ENCODE data around the gene NCAN. TPM values are rescaled to one million over a fixed set of nuclear protein-coding genes. Genes with fewer than 3 reads are reported as not detected.
A peak's percentile ranks its signal among the peaks of the same experiment; 100 is the strongest.

Gene NCAN
- total RNA-seq, 4 donors from 2014 or later: 0.21 TPM; not detected in 3

- Histone ChIP-seq H3K4me3 (no peak overlapping the region), H3K27me3 (no peaks in the 10 kb centered on the region), H3K27ac (peak overlapping the region in 1 of 2 donors; percentile 36), H3K9me3 (no peaks in the 10 kb centered on the region), H3K4me1 (peaks cover 0 to 9% of the 10 kb centered on the region in 2 donors), H3K36me3 (no peaks in the 10 kb centered on the region)
- no peak for DNase-seq
- TF ChIP-seq POLR2A (IDR thresholded peaks at IDR 0.05) (no peak), CTCF (IDR thresholded peaks at IDR 0.05) (no peak)
- intact Hi-C loops (cut with DNase I; ENCODE audit: low total_unique reads): no loop called here
These were observed 64.6 kb downstream of the NCAN start for GRCh38 chr19:19276386-19276785.

GRCh38 chr19:19276851-19277250 is 65.1 kb downstream of the NCAN start:
- Histone ChIP-seq H3K36me3 (no peaks in the 10 kb centered on the region), H3K27ac (peak overlapping the region in 1 of 2 donors; percentile 36), H3K27me3 (no peaks in the 10 kb centered on the region), H3K4me1 (peaks cover 0 to 9% of the 10 kb centered on the region in 2 donors), H3K9me3 (no peaks in the 10 kb centered on the region), H3K4me3 (no peak overlapping the region)
- intact Hi-C loops (cut with DNase I; ENCODE audit: low total_unique reads): no loop called here
- TF ChIP-seq POLR2A (IDR thresholded peaks at IDR 0.05) (no peak), CTCF (IDR thresholded peaks at IDR 0.05) (no peak)
- no peak for DNase-seq

- Histone ChIP-seq H3K4me3 (no peak overlapping the region), H3K9me3 (no peaks in the 10 kb centered on the region), H3K36me3 (no peaks in the 10 kb centered on the region), H3K27ac (no peak overlapping the region), H3K4me1 (peaks cover 0 to 5% of the 10 kb centered on the region in 2 donors), H3K27me3 (no peaks in the 10 kb centered on the region)
- intact Hi-C loops (cut with DNase I; ENCODE audit: low total_unique reads): no loop called here
- DNase-seq: no peak
- no peak for TF ChIP-seq CTCF (IDR thresholded peaks at IDR 0.05)
- TF ChIP-seq POLR2A (IDR thresholded peaks at IDR 0.05): no peak
These were observed 66.6 kb downstream of the NCAN start for GRCh38 chr19:19278315-19278714.

DNA sequence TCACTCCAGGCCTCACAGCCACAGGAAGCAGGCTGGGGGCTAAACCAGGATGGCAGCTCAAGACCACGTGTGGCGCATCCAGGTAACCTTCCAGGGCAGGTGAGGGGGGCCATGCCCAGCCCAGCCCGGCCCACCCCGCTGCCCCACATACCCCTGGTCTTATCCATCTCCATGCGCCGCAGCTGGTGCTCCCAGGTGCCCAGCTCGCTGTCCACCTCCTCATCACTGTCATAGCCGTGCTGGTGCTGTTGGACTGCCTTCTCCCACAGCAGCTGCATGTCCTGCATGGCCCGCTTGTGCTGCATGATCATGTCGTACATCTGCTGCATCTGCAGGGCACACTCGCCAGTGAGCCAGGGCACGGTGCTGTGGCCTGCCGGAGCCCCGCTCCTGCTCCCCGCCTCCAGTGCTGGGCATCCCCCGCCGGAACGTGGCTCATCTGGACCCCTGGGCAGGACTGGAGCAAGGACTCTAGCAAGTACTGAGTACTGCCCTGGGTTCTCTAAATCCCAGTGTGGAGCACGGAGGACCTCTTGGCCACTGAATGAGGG is 67.4 kb downstream of the NCAN start:
- H3K27me3 ChIP-seq: no peaks in the 10 kb centered on the region
- H3K4me1 ChIP-seq: no peaks in the 10 kb centered on the region
- no peaks in the 10 kb centered on the region for H3K36me3 ChIP-seq
- TF ChIP-seq CTCF (IDR thresholded peaks at IDR 0.05): no peak
- no peak for TF ChIP-seq POLR2A (IDR thresholded peaks at IDR 0.05)
- H3K4me3 ChIP-seq: no peak overlapping the region
- H3K27ac ChIP-seq: no peak overlapping the region
- no peak for DNase-seq
- intact Hi-C loops (cut with DNase I; ENCODE audit: low total_unique reads): no loop called here
- H3K9me3 ChIP-seq: no peaks in the 10 kb centered on the region

DNA sequence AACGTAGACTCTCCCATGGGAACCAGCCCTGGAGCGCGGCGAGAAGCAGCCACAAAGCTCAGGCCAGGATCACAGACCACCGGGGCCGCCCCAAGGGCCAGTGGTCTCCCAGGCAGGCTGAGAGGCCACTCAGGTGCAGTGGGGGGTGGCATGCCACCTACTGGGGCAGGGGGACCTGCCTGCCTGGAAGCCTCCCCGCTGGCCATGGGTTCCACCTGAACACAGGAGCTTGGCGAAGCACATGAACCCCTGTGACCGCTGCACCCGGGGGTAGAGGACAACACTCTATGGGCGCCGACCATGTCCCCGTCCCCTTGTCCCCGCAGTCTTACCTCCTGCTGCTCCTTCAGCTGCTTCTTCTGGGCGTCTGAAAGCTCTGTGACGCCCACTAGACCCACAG is 68.1 kb downstream of the NCAN start:
- H3K4me1 ChIP-seq: no peaks in the 10 kb centered on the region
- TF ChIP-seq POLR2A (IDR thresholded peaks at IDR 0.05): no peak
- TF ChIP-seq CTCF (IDR thresholded peaks at IDR 0.05): no peak
- no peaks in the 10 kb centered on the region for H3K36me3 ChIP-seq
- intact Hi-C loops (cut with DNase I; ENCODE audit: low total_unique reads): no loop called here
- H3K4me3 ChIP-seq: no peak overlapping the region
- no peak overlapping the region for H3K27ac ChIP-seq
- DNase-seq: no peak
- no peaks in the 10 kb centered on the region for H3K27me3 ChIP-seq
- no peaks in the 10 kb centered on the region for H3K9me3 ChIP-seq
